SU-DHL-6 (cell line): ENCODE measurements around the gene BCL10.

Experiments used
- EZH2phosphoT487 ChIP-seq: fragments of 200-600 bp; sonication (generic), shearing (Covaris generic); conservative IDR thresholded peaks from 2 replicates; pipeline ENCODE4 v1.6.1; 2018; ENCODE audit warnings: mild to moderate bottlenecking, antibody characterized with exemption, low read length, moderate library complexity, mixed read lengths
- TF ChIP-seq, protein P1 (sequence below): fragments of 200-600 bp; sonication (generic); IDR thresholded peaks from one replicate; pipeline ENCODE4 v1.5.1; 2017; ENCODE audit warnings: antibody characterized with exemption, mild to moderate bottlenecking, low read length, moderate library complexity; ENCODE audit not compliant: insufficient read depth, poor library complexity, severe bottlenecking

DNA sequence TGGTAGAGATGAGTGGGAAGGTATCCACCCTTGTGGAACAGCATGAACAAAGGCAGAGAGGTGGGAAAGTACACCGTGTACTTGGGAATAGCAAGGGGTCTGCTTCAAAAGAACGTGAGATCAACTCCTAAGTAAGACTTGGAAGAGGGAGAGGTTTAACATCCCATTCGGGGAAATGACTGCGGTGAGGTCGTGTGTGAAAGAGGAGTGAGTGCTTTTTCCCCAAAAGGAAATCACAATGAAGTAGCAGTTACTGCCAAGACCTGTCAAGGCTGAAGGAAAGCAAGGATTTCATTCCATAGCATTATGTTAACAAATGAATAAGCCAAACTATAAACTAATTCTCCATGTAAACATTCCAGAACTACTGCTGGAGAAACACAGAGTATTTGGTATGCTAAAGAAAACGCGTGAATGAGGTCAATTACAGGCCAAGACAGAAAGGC lies 55.7 kb downstream of the BCL10 start:
- TF ChIP-seq, protein P1, sequence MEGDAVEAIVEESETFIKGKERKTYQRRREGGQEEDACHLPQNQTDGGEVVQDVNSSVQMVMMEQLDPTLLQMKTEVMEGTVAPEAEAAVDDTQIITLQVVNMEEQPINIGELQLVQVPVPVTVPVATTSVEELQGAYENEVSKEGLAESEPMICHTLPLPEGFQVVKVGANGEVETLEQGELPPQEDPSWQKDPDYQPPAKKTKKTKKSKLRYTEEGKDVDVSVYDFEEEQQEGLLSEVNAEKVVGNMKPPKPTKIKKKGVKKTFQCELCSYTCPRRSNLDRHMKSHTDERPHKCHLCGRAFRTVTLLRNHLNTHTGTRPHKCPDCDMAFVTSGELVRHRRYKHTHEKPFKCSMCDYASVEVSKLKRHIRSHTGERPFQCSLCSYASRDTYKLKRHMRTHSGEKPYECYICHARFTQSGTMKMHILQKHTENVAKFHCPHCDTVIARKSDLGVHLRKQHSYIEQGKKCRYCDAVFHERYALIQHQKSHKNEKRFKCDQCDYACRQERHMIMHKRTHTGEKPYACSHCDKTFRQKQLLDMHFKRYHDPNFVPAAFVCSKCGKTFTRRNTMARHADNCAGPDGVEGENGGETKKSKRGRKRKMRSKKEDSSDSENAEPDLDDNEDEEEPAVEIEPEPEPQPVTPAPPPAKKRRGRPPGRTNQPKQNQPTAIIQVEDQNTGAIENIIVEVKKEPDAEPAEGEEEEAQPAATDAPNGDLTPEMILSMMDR, result no peak
- TF ChIP-seq EZH2phosphoT487, result no peak
